ENCODE data around the gene CAPG. TPM values are rescaled to one million over a fixed set of nuclear protein-coding genes. Genes with fewer than 3 reads are reported as not detected.

Gene CAPG
- total and polyA plus RNA-seq, 9 of the 15 experiments (the other 6 are each of a cell fraction or from before 2014, with no cell fraction given) = 10.6 to 90.4 (median 56.0) TPM

DNA sequence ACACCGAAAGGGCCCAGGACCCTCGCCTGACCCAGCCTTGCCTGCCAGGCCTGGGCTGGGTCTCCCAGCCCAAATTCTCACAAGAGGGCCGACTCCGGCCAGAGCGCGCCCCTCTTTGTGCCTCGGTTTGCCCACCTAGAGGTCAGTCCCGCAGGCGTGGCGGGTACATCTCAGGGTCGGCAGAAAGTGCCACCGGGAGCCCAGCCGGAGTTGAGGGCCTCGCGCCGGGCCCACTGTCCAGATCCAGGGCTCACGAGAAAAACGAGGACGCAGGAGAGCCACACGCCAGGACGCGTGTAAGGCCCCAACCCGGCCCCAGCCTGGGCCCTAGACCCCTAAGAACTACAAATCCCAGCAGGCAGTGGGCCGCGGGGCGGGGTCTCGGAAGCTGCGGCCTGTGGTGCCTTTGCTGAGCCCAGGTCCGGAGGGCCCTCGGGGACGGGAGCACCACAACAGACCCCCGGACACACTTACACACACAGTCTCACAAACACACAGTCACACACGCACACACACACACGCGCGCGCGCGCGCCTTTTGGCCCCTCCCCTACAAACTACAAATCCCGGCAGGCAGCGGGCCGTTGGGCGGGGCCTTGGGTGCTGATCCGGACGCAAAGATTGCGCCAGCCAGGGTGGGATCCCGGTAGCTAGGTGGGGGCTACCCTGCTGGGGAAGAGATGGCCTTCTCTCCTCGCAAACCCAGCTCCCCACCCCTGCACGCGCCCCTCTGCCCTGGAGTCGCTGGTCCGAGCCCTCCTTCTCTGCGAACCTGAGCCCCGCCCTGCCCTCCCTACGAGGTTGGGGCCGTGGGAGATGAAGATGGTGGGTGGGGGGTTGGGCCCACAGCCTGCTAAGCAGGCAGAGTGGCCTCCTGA, 8.2 kb upstream of the CAPG start, which contains the start of gene SH2D6 (continued):
- TF ChIP-seq RBFOX2 (IDR thresholded peaks at IDR 0.05; ENCODE audit: low read depth, low read length) (peak; percentile 90), HCFC1 (IDR thresholded peaks at IDR 0.05; ENCODE audit: low read depth, low read length) (peak; percentile 94), ZKSCAN3 (CRISPR knock-in tag; IDR thresholded peaks at IDR 0.05) (no peak), FOXK1 (CRISPR knock-in tag; IDR thresholded peaks at IDR 0.05; ENCODE audit: borderline replicate concordance) (no peak), RFX7 (CRISPR knock-in tag; IDR thresholded peaks at IDR 0.05) (peak; percentile 79; the same call in 1 of the 2 replicates), MCM3 (IDR thresholded peaks at IDR 0.05) (no peak), BCL6 (CRISPR knock-in tag; IDR thresholded peaks at IDR 0.05) (peak; percentile 65; the same call in 1 of the 2 replicates), POLR2A (conservative IDR thresholded peaks at IDR 0.05) (peak; percentile 79), SRSF1 (IDR thresholded peaks at IDR 0.05; ENCODE audit: low read depth, low read length) (0 out of 2 replicates have a peak, but pooled peaks have one; percentile 54), XRCC5 (IDR thresholded peaks at IDR 0.05; ENCODE audit: low read depth, low read length) (no peak), SAFB (IDR thresholded peaks at IDR 0.05; ENCODE audit: borderline replicate concordance, low read depth, low read length) (no peak), POLR3G (IDR thresholded peaks at IDR 0.05; ENCODE audit: extremely low read depth, insufficient read length, insufficient replicate concordance) (no peak), ZNF830 (CRISPR knock-in tag; IDR thresholded peaks at IDR 0.05) (0 out of 2 replicates have a peak, but pooled peaks have one; percentile 41), ZNF347 (CRISPR knock-in tag; IDR thresholded peaks at IDR 0.05; ENCODE audit: low read depth) (no peak), NFRKB (IDR thresholded peaks at IDR 0.05; ENCODE audit: low read depth) (peak; percentile 58), MTF1 (CRISPR knock-in tag; IDR thresholded peaks at IDR 0.05; ENCODE audit: borderline replicate concordance) (no peak), TFAM (CRISPR knock-in tag; conservative IDR thresholded peaks at IDR 0.05) (no peak), CTBP1 (IDR thresholded peaks at IDR 0.05; ENCODE audit: borderline replicate concordance) (0 out of 2 replicates have a peak, but pooled peaks have one; percentile 20)
- TF ChIP-seq, protein P1, sequence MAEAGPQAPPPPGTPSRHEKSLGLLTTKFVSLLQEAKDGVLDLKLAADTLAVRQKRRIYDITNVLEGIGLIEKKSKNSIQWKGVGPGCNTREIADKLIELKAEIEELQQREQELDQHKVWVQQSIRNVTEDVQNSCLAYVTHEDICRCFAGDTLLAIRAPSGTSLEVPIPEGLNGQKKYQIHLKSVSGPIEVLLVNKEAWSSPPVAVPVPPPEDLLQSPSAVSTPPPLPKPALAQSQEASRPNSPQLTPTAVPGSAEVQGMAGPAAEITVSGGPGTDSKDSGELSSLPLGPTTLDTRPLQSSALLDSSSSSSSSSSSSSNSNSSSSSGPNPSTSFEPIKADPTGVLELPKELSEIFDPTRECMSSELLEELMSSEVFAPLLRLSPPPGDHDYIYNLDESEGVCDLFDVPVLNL (CRISPR knock-in tag; IDR thresholded peaks at IDR 0.05; ENCODE audit: low read depth) = no peak
- TF ChIP-seq, protein P2, sequence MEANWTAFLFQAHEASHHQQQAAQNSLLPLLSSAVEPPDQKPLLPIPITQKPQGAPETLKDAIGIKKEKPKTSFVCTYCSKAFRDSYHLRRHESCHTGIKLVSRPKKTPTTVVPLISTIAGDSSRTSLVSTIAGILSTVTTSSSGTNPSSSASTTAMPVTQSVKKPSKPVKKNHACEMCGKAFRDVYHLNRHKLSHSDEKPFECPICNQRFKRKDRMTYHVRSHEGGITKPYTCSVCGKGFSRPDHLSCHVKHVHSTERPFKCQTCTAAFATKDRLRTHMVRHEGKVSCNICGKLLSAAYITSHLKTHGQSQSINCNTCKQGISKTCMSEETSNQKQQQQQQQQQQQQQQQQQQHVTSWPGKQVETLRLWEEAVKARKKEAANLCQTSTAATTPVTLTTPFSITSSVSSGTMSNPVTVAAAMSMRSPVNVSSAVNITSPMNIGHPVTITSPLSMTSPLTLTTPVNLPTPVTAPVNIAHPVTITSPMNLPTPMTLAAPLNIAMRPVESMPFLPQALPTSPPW (CRISPR knock-in tag; IDR thresholded peaks at IDR 0.05) = peak; percentile 81
- TF ChIP-seq, protein P3, sequence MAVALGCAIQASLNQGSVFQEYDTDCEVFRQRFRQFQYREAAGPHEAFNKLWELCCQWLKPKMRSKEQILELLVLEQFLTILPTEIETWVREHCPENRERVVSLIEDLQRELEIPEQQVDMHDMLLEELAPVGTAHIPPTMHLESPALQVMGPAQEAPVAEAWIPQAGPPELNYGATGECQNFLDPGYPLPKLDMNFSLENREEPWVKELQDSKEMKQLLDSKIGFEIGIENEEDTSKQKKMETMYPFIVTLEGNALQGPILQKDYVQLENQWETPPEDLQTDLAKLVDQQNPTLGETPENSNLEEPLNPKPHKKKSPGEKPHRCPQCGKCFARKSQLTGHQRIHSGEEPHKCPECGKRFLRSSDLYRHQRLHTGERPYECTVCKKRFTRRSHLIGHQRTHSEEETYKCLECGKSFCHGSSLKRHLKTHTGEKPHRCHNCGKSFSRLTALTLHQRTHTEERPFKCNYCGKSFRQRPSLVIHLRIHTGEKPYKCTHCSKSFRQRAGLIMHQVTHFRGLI (CRISPR knock-in tag; IDR thresholded peaks at IDR 0.05) = peak; percentile 67; the same call in 1 of the 2 replicates
- TF ChIP-seq, protein P4, sequence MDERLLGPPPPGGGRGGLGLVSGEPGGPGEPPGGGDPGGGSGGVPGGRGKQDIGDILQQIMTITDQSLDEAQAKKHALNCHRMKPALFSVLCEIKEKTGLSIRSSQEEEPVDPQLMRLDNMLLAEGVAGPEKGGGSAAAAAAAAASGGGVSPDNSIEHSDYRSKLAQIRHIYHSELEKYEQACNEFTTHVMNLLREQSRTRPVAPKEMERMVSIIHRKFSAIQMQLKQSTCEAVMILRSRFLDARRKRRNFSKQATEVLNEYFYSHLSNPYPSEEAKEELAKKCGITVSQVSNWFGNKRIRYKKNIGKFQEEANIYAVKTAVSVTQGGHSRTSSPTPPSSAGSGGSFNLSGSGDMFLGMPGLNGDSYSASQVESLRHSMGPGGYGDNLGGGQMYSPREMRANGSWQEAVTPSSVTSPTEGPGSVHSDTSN (CRISPR knock-in tag; IDR thresholded peaks at IDR 0.05; ENCODE audit: low read depth) = no peak
- TF ChIP-seq, protein P4 (tag; conservative IDR thresholded peaks at IDR 0.05; ENCODE audit: low read depth) = no peak
